GM19395 (cell line): ENCODE results near the gene PAQR4.
A peak's percentile ranks its signal among the peaks of the same experiment; 100 is the strongest.

Source experiments
- ATAC-seq: cut with Tn5 transposase; IDR thresholded peaks from one replicate; pipeline ENCODE4 v1.9.1; 2021; ENCODE audit warnings: mild to moderate bottlenecking, moderate library complexity; ENCODE audit not compliant: unreplicated experiment

PAQR4 gene

DNA sequence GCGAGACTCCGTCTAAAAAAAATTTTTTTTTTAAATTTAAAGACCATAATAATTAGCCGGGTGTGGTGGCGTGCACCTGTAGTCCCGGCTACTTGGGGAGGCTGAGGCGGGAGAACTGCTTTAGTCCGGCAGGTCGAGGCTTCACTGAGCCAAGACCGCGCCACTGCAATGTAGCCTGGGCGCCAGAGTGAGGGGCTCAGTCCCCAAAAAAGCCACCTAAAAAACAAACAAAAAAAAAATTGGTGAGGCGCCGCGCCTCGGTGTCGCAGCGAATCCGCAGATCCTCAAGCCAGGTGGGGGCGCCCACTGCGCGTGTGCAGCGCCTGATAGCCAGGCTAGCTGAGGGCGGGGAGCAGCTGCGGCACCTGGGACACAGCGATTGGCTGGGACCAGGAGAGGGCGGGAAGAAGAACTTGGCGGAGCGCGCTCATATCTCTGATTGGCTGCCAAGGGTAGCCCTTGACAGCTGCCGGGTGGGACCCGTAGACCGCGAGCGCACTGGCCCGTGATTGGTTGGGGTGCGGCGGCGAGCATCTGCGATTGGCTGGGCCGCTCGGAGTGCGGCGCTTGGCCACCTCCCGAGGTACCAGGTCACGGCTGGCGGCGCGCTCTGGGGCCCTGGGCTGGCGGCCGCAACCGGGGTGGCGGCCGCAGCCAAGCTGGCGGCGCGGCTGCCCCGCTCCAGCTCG, 34.6 kb downstream of the PAQR4 start:
- ATAC-seq, result peak; percentile 96

DNA sequence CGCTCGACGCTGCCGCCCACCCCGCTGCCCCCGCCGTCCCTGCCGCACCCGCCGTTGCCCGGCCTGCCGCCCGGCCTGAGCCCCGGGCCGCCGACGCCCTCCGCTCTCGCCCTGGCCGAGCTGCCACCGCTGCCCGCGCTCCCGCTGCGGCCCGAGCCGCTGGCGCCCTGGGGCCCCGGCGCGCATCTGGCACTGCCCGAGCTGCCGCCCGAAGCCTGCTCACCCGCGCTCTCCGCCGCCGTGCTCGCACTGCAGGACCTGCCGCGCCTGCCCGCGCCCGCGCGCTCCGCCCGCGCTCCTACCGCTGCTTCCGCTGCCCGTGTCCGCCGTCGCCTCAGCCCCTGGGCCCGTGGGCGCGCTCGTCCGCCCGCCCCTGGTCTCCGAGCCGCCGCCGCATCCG, 35.2 kb downstream of the PAQR4 start:
- peak; percentile 8 for ATAC-seq

GRCh38 chr16:3004781-3005284, 35.7 kb downstream of the PAQR4 start:
- no peak for ATAC-seq

DNA sequence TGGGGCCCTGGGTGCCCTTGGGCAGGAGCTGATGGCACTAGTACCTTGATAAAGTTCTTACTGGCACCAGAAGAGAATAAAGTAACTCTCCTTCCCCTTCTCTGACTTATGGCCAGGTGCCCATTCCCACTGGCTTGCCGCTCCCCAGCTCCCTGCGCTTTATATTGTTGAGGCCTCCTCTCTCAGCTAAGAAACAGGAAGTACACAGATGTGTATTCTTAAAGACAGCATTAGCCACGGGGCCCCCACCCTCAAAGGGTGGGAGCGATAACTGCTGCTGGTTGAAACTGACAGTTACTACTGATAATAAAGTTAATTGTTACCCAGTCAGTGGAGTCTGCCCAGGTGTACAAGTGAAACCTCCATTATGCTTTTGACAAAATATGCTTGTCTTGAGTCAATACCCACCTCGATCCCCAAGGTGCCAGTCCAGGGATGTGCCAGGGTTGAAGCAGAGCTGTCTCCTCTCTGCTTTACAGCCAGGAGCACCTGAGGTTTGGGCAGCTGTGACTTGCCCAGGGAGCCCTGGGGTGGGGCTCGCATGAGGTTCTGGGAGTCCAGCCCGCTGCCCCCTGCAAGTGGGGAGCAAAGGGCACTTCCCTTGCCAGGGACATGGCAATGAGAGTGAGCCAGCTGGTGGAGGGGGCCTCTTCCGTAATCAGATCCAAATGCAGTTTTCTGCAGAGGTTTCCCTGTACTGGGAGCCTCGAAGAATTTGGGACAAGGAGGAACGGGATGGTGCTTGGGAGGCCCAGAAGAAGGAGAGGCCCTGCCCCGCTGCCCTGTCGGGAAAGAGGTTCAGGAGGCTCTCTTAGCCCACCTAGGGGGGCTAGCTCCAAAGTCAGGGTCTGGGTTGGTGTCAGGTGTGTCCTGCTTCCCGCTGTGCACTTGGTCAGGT, 38.2 kb downstream of the PAQR4 start:
- ATAC-seq, result no peak

- no peak for ATAC-seq
Measured at GRCh38 chr16:3007957-3008689, 39.0 kb downstream of the PAQR4 start.

DNA sequence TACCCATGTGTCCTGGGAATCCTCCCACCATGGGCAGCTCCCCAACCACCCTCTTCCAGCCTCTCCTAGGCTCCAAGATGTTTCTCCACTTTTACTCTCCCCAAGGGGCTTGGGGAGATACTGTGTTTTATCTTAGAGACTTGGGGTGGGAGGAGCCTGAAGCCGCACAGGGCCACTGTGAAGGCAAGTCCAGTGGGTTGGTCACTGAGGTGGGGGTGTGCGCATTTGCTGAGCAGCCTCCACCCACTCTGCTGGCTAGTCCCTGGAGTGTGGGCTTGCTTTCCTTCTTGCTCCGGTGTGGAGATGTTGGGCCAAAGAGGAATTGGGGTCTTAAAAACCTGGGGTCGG, 39.5 kb downstream of the PAQR4 start:
- ATAC-seq, result no peak

- ATAC-seq, result no peak
Measured at GRCh38 chr16:3009568-3010390, 40.6 kb downstream of the PAQR4 start.

DNA sequence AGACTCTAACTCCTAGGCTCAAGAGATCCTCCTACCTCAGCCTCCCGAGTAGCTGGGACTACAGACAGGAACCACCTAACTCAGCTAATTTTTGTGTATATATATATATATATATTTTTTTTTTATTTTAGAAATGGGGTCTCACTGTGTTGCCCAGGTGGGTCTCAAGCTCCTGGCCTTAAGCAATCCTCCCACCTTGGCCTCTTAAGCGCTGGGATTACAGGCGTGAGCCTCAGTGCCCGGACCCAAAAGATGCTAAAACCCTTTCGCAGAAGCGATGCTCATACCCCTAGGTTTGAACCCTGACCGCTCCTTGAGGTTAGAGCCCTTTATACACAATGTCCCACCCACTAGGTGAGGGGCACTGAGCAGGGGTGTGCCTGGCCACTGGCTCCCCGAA, 41.4 kb downstream of the PAQR4 start:
- no peak for ATAC-seq

- ATAC-seq, result no peak
Measured at GRCh38 chr16:3012246-3012645, 43.1 kb downstream of the PAQR4 start.

GRCh38 chr16:3012828-3013420, 43.8 kb downstream of the PAQR4 start, which contains the start of gene CLDN9:
Gene CLDN9 (plus strand): TSS chr16:3012923. CDS start chr16:3013363, 440 bp downstream.
- no peak for ATAC-seq

DNA sequence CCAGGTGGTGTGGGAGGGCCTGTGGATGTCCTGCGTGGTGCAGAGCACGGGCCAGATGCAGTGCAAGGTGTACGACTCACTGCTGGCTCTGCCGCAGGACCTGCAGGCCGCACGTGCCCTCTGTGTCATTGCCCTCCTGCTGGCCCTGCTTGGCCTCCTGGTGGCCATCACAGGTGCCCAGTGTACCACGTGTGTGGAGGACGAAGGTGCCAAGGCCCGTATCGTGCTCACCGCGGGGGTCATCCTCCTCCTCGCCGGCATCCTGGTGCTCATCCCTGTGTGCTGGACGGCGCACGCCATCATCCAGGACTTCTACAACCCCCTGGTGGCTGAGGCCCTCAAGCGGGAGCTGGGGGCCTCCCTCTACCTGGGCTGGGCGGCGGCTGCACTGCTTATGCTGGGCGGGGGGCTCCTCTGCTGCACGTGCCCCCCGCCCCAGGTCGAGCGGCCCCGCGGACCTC, 44.4 kb downstream of the PAQR4 start:
- no peak for ATAC-seq

DNA sequence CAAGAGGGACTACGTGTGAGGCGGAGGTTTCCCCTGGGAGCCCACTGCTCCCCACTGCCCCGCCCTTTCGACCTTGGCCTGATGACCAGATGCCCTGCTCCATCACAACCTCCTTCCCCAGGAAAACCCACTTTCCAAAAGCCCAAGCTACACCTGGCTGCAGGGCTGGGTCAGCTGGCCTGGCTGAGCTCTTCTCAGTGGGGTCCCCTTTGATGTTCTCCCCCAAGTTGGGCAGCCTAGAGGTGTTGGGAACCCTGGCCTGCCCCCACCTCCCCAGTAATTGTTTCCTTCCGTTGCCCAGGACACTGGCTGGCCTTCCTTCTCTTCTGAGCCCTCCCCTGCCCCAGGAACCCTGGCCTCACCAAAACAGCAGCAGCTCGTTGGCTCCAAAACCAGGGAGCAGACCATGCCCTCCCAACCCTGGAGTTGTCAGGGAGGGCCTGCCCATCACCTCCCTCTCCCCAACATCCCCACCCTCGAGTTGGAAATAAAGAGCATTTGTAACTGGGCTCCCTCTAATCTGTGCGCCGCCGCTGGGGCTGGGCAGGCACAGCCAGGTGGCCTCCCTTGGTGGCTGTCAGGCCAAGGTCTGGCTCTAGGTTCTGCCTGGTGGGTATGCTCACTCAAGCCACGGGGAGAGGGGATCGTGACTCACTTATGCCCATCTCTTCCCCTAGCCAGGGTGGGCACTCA, 45.0 kb downstream of the PAQR4 start:
- no peak for ATAC-seq

- no peak for ATAC-seq
Measured at GRCh38 chr16:3014971-3015370, 45.8 kb downstream of the PAQR4 start.

- ATAC-seq, result no peak
Measured at GRCh38 chr16:3015865-3016521, 46.8 kb downstream of the PAQR4 start.

DNA sequence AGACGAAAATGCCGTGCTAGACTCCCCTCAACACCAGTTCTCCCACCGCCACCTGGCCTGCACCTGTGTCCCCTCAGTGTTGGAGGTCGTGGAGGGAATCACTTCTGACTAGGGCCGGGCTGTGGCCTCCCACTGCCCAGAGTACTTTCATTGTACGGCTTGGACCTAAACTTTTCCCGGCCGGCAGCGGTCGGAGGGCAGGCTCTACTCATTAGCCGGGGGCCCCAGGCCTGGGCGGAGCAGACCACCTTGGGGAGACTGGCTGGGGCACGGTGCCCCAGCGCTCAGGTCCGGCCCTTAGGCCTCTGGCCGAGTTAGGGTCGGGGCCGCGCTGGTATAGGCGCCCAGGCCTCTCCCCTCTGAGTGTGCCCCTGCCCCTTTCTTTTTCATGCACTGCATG, 48.2 kb downstream of the PAQR4 start:
- no peak for ATAC-seq

DNA sequence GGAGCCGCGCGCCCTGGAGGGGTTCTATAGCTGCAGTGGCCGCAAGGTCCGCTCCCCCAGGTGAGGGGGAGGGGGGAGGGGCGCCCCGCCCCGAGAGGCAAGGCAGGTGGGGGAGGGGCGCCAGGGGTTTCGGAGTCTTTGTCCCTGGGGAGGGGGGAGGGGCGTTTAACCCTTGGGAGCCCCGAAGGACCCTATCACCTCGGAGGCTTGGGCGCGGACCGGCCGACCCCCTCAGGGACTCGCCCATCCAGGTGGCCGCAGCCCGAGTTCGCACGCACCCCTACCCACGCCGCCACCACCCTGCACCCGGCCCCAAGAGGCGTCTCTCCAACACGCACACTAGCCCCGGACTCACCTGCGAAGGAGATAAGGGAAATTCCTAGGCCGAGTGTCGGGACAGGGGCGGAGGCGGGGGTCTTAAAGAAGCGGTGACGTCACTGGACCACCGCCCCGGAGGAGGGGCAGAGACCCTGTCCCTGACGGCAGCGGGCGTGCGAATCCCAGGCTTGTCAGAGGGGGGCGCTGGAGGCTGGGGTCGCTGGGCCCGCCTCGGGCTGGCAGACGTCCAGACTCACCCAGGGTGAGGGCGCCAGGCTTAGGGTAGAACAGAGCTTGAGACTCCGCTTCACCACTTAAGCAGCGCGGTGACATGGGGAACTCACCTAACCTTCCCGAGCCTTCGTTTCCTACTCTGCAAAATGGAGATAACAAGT, 48.8 kb downstream of the PAQR4 start, which contains the start of gene CLDN6:
TSS of gene CLDN6 (minus strand) at position 390 of the 713 bp plus-strand sequence. CDS start 2,162 bp downstream, outside the sequence.
- no peak for ATAC-seq

- no peak for ATAC-seq
Measured at GRCh38 chr16:3019594-3020246, 50.6 kb downstream of the PAQR4 start.

DNA sequence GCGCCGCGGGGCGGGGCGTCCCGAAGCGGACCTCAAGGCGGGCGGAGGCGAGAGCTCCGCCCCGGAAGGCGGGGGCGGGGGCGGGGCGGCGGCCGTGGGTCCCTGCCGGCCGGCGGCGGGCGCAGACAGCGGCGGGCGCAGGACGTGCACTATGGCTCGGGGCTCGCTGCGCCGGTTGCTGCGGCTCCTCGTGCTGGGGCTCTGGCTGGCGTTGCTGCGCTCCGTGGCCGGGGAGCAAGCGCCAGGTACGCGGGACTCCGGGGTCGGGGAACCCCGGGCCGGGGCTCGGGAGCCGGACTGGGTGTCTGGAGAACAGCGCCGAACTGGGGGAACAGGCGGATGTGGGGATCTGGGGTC, 51.1 kb downstream of the PAQR4 start, which contains the start of gene TNFRSF12A:
TSS of gene TNFRSF12A (plus strand) at position 122 of the 357 bp plus-strand sequence. CDS start at position 152, 30 bp downstream.
- no peak for ATAC-seq
